MM.1S (cell line): ENCODE results near the gene AUTS2.

ENCODE experiments used
- CTCF ChIP-seq: fragments of 300-600 bp; sonication (generic); IDR thresholded peaks from 2 replicates; pipeline ENCODE4 v1.5.1; 2016; ENCODE audit warnings: antibody characterized with exemption, low read length, mixed read lengths
- EZH2 ChIP-seq: fragments of 300-600 bp; sonication (generic); optimal IDR thresholded peaks from 2 replicates; pipeline ENCODE3; 2017; ENCODE audit warnings: low read depth, mild to moderate bottlenecking, antibody characterized with exemption, low read length, mixed read lengths

GRCh38 chr7:70356787-70357328 is 758.6 kb downstream of the AUTS2 start:
- TF ChIP-seq CTCF (no peak), EZH2 (no peak)
